ENCODE measurements around the gene SUGP1. TPM values are rescaled to one million over a fixed set of nuclear protein-coding genes. Genes with fewer than 3 reads are reported as not detected.

SUGP1 gene
- polyA plus RNA-seq, 1 of the 3 experiments (the other 2 are of a cell fraction), result 43.2 TPM

- no peaks in the 10 kb centered on the region for H3K79me2 ChIP-seq (ENCODE audit: insufficient read depth)
- DNase-seq, result no peak
- H3K36me3 ChIP-seq (replicated peaks in 1 of 2; ENCODE audit: control insufficient read depth in 1 of 2, insufficient read depth in 2 of 2, low read length in 1 of 2), result no peaks in the 10 kb centered on the region
- POLR2A ChIA-PET, result no interaction called here
- no peaks in the 10 kb centered on the region for H4K20me1 ChIP-seq (ENCODE audit: insufficient read depth)
- H3K9me2 ChIP-seq, result no peaks in the 10 kb centered on the region
- no peak overlapping the region for H3K9ac ChIP-seq
- no peaks in the 10 kb centered on the region for H3K9me3 ChIP-seq
- 83% methylated on average over 10 of the region's 10 CpGs for WGBS (ENCODE audit: low lambda C conversion rate)
- H3K27me3 ChIP-seq (ENCODE audit: insufficient read depth), result no peaks in the 10 kb centered on the region
- no peak for TF ChIP-seq NRF1 (IDR thresholded peaks at IDR 0.05; ENCODE audit: low read depth, low read length)
- TF ChIP-seq ZBTB33 (IDR thresholded peaks at IDR 0.05; ENCODE audit: borderline replicate concordance, low read depth), result no peak
- no peak for TF ChIP-seq EZH2phosphoT487 (IDR thresholded peaks at IDR 0.05; ENCODE audit: borderline replicate concordance, low read depth)
- no peak for TF ChIP-seq TAF1 (IDR thresholded peaks at IDR 0.05; ENCODE audit: borderline replicate concordance, low read depth, low read length)
- TF ChIP-seq USF2 (IDR thresholded peaks at IDR 0.05; ENCODE audit: borderline replicate concordance, low read depth, low read length), result no peak
- no peak for TF ChIP-seq TEAD4 (IDR thresholded peaks at IDR 0.05; ENCODE audit: borderline replicate concordance, insufficient read depth)
- no peak for TF ChIP-seq RXRA (IDR thresholded peaks at IDR 0.05; ENCODE audit: borderline replicate concordance, low read depth)
- no peak for TF ChIP-seq SIN3A (IDR thresholded peaks at IDR 0.05; ENCODE audit: borderline replicate concordance, low read depth, low read length)
- no peak for TF ChIP-seq RAD21 (IDR thresholded peaks at IDR 0.05; ENCODE audit: low read length)
- TF ChIP-seq USF1 (IDR thresholded peaks at IDR 0.05; ENCODE audit: borderline replicate concordance, low read depth), result no peak
- TF ChIP-seq GABPA (IDR thresholded peaks at IDR 0.05; ENCODE audit: low read depth), result no peak
- no peak overlapping the region for H3K27ac ChIP-seq (ENCODE audit: low read depth in 2 of 2, low read length in 1 of 2)
- H3K4me2 ChIP-seq, result no peak overlapping the region
- peaks cover 0 to 8% of the 10 kb centered on the region in 2 experiments; a peak in 1 of 4 replicates for H3K4me1 ChIP-seq (ENCODE audit: control insufficient read depth in 1 of 2, insufficient read depth in 2 of 2, low read depth in 1 of 2, low read length in 1 of 2)
- no peak overlapping the region for H2AFZ ChIP-seq (ENCODE audit: low read depth)
- CTCF ChIA-PET, result interaction anchor here (0.6 kb wide), 1 partner anchor 81 kb away, joined by 3 read pairs; no protein-coding TSS in a partner anchor
- H3K4me3 ChIP-seq (ENCODE audit: low read depth in 2 of 2, low read length in 1 of 2), result no peak overlapping the region
- no peaks in the 10 kb centered on the region for H3F3A ChIP-seq (replicated peaks; ENCODE audit: insufficient read depth)
Measured at GRCh38 chr19:19268453-19269385, 51.6 kb downstream of the SUGP1 start.

- H3K4me3 ChIP-seq (ENCODE audit: low read depth in 2 of 2, low read length in 1 of 2), result no peak overlapping the region
- H3K4me2 ChIP-seq, result no peak overlapping the region
- H3F3A ChIP-seq (replicated peaks; ENCODE audit: insufficient read depth), result no peaks in the 10 kb centered on the region
- no peak overlapping the region for H3K9ac ChIP-seq
- no peak for DNase-seq
- H3K36me3 ChIP-seq (replicated peaks in 1 of 2; ENCODE audit: control insufficient read depth in 1 of 2, insufficient read depth in 2 of 2, low read length in 1 of 2), result no peaks in the 10 kb centered on the region
- peaks cover under 1% of the 10 kb centered on the region; the same call in 1 of the 2 replicates for H3K27me3 ChIP-seq (ENCODE audit: insufficient read depth)
- WGBS (ENCODE audit: low lambda C conversion rate), result 80% methylated on average over 2 of the region's 3 CpGs
- H4K20me1 ChIP-seq (ENCODE audit: insufficient read depth), result no peaks in the 10 kb centered on the region
- no peak overlapping the region for H2AFZ ChIP-seq (ENCODE audit: low read depth)
- no peak overlapping the region for H3K27ac ChIP-seq (ENCODE audit: low read depth in 2 of 2, low read length in 1 of 2)
- no peaks in the 10 kb centered on the region for H3K9me2 ChIP-seq
- ChIA-PET POLR2A (no interaction called here), CTCF (no interaction called here)
- TF ChIP-seq RCOR1 (IDR thresholded peaks at IDR 0.05; ENCODE audit: low read length) (no peak), TCF12 (IDR thresholded peaks at IDR 0.05) (no peak), EP300 (IDR thresholded peaks at IDR 0.05; ENCODE audit: borderline replicate concordance in 1 of 2, low read depth in 1 of 2, low read length in 1 of 2) (no peak), ELF1 (IDR thresholded peaks at IDR 0.05) (no peak), FOSL2 (IDR thresholded peaks at IDR 0.05; ENCODE audit: borderline replicate concordance, low read depth) (no peak), NFIC (IDR thresholded peaks at IDR 0.05; ENCODE audit: borderline replicate concordance) (no peak), MXI1 (IDR thresholded peaks at IDR 0.05; ENCODE audit: low read depth, low read length) (no peak), GABPA (IDR thresholded peaks at IDR 0.05; ENCODE audit: low read depth) (no peak), USF2 (IDR thresholded peaks at IDR 0.05; ENCODE audit: borderline replicate concordance, low read depth, low read length) (no peak), CTCF (IDR thresholded peaks at IDR 0.05) (no peak), YY1 (IDR thresholded peaks at IDR 0.05; ENCODE audit: low read depth) (no peak)
- H3K9me3 ChIP-seq, result no peaks in the 10 kb centered on the region
- peaks cover 0 to 2% of the 10 kb centered on the region in 2 experiments; a peak in 1 of 4 replicates for H3K4me1 ChIP-seq (ENCODE audit: control insufficient read depth in 1 of 2, insufficient read depth in 2 of 2, low read depth in 1 of 2, low read length in 1 of 2)
- H3K79me2 ChIP-seq (ENCODE audit: insufficient read depth), result no peaks in the 10 kb centered on the region
Measured at GRCh38 chr19:19267305-19267704, 53.0 kb downstream of the SUGP1 start.
